Activated B cell treated with CpG ODN at 0.5 μM for 24 hours (primary cell): Measurements from ENCODE around the gene INCENP. TPM values are rescaled to one million over a fixed set of nuclear protein-coding genes. Genes with fewer than 3 reads are reported as not detected.
A peak's percentile ranks its signal among the peaks of the same experiment; 100 is the strongest.

Experiments
- ATAC-seq: fragments of 200-7000 bp; cut with Tn5 transposase; one replicate; pipeline ENCODE4 v1.10.0; 2021; ENCODE audit warnings: low read depth, mild to moderate bottlenecking, moderate library complexity
- CTCF ChIA-PET: fragments of 350-600 bp; sonication (Branson Sonifier 250); formaldehyde crosslinking; loops from one replicate; lab custom pipeline; 2021; ENCODE audit warnings: antibody characterized with exemption; lab: Charles Lee
- POLR2A ChIA-PET: fragments of 350-600 bp; sonication (Branson Sonifier 250); formaldehyde crosslinking; loops from one replicate; lab custom pipeline; 2021; ENCODE audit warnings: antibody characterized with exemption; lab: Charles Lee
- DNase-seq: peaks from one replicate; pipeline ENCODE4 v3.0.0; 2022
- H3K27ac Mint-ChIP-seq: one replicate; pipeline ENCODE4 v1.8.0; 2020; ENCODE audit warnings: mixed read lengths
- H3K27me3 Mint-ChIP-seq: one replicate; pipeline ENCODE4 v1.8.0; 2021; ENCODE audit warnings: mixed read lengths
- H3K36me3 Mint-ChIP-seq: one replicate; pipeline ENCODE4 v1.8.0; 2021; ENCODE audit warnings: low read depth, mixed read lengths
- H3K4me1 Mint-ChIP-seq: one replicate; pipeline ENCODE4 v1.8.0; 2021; ENCODE audit warnings: mixed read lengths
- H3K4me3 Mint-ChIP-seq: one replicate; pipeline ENCODE4 v1.8.0; 2020; ENCODE audit warnings: mild to moderate bottlenecking, mixed read lengths
- H3K9me3 Mint-ChIP-seq: one replicate; pipeline ENCODE4 v1.8.0; 2020; ENCODE audit warnings: mixed read lengths
- intact Hi-C: fragments of 100-400 bp; cut with micrococcal nuclease; formaldehyde crosslinking; loops from one replicate; pipeline ENCODE4 v1.15.1; 2024
- total RNA-seq: library from RNA; stranded (reverse); gene quantifications from 2 replicates; pipeline ENCODE4 v1.2.3, GENCODE V29; 2022
- TF ChIP-seq, protein P1 (sequence below): fragments of 200-600 bp; IDR thresholded peaks from one replicate; pipeline ENCODE4 v1.8.0; 2022; ENCODE audit warnings: antibody characterized with exemption, mild to moderate bottlenecking

The INCENP gene
- total RNA-seq, 1 donor from 2014 or later = 34.8 TPM

DNA sequence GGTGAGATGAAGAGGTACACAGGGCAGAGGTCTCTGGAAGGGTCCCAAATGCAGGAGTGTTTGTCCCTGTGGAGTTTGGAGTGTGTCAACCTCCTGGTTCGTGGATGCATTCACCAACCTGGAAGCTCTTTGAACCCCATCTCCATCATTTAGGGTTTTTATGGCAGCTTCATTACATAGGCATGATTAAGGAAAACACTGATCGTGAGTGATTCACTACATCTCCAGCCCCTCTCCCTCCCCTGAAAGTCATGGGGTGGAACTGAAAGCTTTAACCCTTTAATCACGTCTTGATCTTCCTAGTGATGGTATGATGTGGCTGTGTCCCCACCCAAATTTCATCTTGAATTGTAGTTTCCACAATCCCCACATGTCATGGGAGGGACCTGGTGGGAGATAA is 19.8 kb upstream of the INCENP start:
- POLR2A ChIA-PET = no interaction called here
- Mint-ChIP-seq H3K27me3 (no peaks in the 10 kb centered on the region), H3K36me3 (no peaks in the 10 kb centered on the region), H3K4me3 (no peak overlapping the region), H3K27ac (no peak overlapping the region), H3K4me1 (peaks cover 5% of the 10 kb centered on the region), H3K9me3 (no peaks in the 10 kb centered on the region)
- intact Hi-C loops = no loop called here
- CTCF ChIA-PET = interaction anchor here (1.0 to 1.5 kb wide), 3 partner anchors 22 to 370 kb away, joined by 3 to 4 read pairs (median 3); no protein-coding TSS in a partner anchor
- DNase-seq (no peak), ATAC-seq (no peak)
- TF ChIP-seq, protein P1, sequence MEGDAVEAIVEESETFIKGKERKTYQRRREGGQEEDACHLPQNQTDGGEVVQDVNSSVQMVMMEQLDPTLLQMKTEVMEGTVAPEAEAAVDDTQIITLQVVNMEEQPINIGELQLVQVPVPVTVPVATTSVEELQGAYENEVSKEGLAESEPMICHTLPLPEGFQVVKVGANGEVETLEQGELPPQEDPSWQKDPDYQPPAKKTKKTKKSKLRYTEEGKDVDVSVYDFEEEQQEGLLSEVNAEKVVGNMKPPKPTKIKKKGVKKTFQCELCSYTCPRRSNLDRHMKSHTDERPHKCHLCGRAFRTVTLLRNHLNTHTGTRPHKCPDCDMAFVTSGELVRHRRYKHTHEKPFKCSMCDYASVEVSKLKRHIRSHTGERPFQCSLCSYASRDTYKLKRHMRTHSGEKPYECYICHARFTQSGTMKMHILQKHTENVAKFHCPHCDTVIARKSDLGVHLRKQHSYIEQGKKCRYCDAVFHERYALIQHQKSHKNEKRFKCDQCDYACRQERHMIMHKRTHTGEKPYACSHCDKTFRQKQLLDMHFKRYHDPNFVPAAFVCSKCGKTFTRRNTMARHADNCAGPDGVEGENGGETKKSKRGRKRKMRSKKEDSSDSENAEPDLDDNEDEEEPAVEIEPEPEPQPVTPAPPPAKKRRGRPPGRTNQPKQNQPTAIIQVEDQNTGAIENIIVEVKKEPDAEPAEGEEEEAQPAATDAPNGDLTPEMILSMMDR = no peak

DNA sequence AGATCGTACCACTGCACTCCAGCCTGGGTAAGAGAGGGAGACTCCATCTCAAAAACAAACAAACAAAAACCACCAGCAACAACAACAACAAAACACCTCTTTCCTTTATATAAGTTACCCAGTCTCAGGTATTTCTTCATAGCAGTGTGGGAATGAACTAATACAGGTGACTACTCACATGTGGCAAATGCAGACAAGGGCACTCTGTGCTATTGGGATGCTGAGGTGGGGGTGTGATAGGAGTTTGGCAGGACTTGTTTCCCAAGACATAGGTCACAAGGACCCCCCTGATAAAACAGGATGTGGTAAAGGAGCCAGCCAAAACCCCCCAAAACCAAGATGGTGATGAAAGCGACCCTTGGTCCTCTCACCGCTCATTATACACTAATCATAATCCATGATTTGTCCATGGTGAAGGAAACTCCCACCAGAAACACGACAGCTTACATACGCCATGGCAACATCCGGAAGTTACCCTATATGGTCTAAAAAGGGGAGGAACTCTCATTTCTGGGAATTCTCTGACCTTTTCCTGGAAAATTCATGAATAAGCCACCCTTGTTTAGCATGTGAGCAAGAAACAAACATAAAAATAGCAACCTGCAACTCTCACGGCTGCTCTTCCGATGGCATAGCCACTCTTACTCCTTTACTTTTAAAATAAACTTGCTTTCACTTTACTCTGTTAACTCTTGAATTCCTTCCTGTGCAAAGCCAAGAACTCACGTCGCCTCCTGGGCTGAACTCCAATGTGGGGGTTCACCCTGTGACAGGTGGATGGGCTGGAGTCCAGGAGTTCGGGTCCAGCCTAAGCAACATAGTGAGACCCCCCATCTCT is 18.8 kb upstream of the INCENP start:
- DNase-seq (no peak), ATAC-seq (no peak)
- Mint-ChIP-seq H3K27me3 (peaks cover 4% of the 10 kb centered on the region), H3K4me1 (peaks cover 5% of the 10 kb centered on the region), H3K27ac (no peak overlapping the region), H3K36me3 (no peaks in the 10 kb centered on the region), H3K9me3 (no peaks in the 10 kb centered on the region), H3K4me3 (no peak overlapping the region)
- TF ChIP-seq, protein P1 = no peak
- ChIA-PET POLR2A (no interaction called here), CTCF (interaction anchor here (1.1 to 5.7 kb wide), 2 partner anchors 23 to 207 kb away, joined by 3 to 89 read pairs; no protein-coding TSS in a partner anchor)
- intact Hi-C loops = no loop called here

DNA sequence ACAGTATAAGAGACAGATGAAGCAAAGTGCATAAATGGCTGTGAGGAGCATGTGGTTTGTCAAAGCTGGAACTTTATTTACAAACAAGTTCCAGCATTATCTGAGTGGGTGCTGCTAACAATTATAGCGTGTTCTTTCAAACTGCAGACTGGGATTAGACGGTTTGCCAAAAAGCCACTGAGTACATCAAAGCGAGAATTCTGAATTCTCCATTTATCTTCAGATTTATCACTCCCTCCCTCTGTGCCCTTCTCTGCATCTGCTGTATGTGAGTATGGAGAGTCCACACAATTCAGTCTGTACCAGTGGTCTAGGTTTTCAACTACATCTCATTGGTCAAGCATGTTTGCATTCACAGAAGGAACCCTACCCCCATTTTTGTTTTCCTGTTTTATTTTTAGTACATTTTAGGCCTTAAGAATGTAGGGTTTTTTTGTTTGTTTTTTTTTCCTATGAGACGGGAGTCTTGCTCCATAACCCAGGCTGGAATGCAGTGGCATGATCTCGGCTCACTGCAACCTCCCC is 18.1 kb upstream of the INCENP start:
- TF ChIP-seq, protein P1 = no peak
- DNase-seq = no peak
- ChIA-PET CTCF (interaction anchor here (0.6 to 5.7 kb wide), 3 partner anchors 208 to 359 kb away, joined by 3 to 146 read pairs (median 89); partner anchors contain the start of genes FEN1 and TMEM258), POLR2A (no interaction called here)
- Mint-ChIP-seq H3K4me1 (peaks cover 5% of the 10 kb centered on the region), H3K4me3 (no peak overlapping the region), H3K27ac (no peak overlapping the region), H3K9me3 (no peaks in the 10 kb centered on the region), H3K36me3 (no peaks in the 10 kb centered on the region), H3K27me3 (peaks cover 4% of the 10 kb centered on the region)
- intact Hi-C loops = no loop called here
- ATAC-seq = no peak

DNA sequence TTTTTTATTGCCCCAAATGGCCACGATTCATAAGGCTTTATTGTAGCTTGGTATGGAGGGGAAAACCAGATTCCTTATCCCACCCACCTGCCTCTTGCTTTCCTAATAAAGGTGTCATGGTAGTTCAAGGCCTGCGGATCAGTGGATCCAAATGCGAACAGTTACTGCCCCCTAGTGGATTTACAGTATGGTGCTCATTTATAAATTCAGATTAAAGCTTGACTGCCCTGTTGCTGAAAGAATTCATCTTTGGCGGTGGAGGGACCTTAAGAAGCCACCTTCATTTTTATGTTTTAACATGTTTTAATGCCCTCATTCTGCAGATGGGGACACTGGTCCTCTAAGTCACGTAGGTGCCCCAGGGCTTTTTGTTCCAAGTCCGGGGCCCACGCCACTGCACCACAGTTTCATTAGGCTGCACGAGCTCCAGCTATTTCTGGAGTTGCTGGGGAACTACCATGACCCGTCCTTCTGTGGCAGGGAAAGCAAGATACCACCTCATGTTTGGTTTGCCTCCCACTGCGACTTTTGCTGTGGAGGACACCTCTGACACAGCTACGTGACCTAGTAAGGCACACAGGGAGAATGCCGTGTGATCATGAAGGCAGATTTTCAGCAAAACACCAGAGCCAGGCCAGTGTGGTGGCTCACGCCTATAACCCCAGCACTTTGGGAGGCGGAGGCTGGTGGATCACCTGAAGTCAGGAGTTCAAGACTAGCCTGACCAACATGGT is 15.6 kb upstream of the INCENP start:
- Mint-ChIP-seq H3K36me3 (no peaks in the 10 kb centered on the region), H3K9me3 (no peaks in the 10 kb centered on the region), H3K4me3 (no peak overlapping the region), H3K27ac (no peak overlapping the region), H3K27me3 (peaks cover 4% of the 10 kb centered on the region), H3K4me1 (peaks cover 7% of the 10 kb centered on the region)
- peak; percentile 50 for ATAC-seq
- CTCF ChIA-PET = interaction anchor here (0.6 to 5.7 kb wide), 35 partner anchors 10 to 375 kb away, joined by 3 to 146 read pairs (median 4); partner anchors contain the start of genes BEST1, FADS1, FEN1 and INCENP
- POLR2A ChIA-PET = interaction anchor here (0.5 to 2.2 kb wide), 7 partner anchors 211 to 625 kb away, joined by 3 to 11 read pairs (median 4); no protein-coding TSS in a partner anchor
- TF ChIP-seq, protein P1 = peak; percentile 33
- no peak for DNase-seq
- intact Hi-C loops = loop anchor here (1.0 kb wide), 4 partner anchors 211 to 361 kb away; no protein-coding TSS in a partner anchor
